GM18909 (cell line): Measurements from ENCODE around the gene GRK6.
"Not testable (repeated sequence)": the region's sequence is repeated elsewhere in the genome, so short reads cannot be mapped to it uniquely, and the experiment has no call there.

Source experiments
- ATAC-seq: cut with Tn5 transposase; IDR thresholded peaks from one replicate; pipeline ENCODE4 v1.9.1; 2021; ENCODE audit warnings: mild to moderate bottlenecking; ENCODE audit not compliant: unreplicated experiment, poor library complexity

The GRK6 gene

GRCh38 chr5:177478711-177479646 lies 52.5 kb downstream of the GRK6 start:
- ATAC-seq = no peak

DNA sequence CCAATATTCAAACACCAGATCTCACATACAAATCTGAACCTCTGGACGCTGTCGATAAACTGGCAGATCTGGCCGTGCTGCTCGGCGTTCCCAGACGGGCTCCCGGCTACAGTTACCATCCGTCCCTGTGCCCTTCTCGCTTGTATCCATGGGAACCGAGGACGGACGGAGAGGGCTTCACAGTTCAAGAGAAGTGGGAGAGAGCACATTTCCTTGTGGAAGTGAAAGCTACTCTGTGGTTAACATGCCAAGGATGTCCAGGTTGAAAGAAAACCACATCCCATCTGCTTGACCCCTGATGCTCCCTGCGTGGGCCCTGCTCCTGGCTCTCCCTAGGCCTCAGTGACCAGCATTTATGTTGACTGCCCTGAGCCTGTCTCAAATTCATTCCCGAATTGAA lies 53.3 kb downstream of the GRK6 start:
- ATAC-seq = no peak

DNA sequence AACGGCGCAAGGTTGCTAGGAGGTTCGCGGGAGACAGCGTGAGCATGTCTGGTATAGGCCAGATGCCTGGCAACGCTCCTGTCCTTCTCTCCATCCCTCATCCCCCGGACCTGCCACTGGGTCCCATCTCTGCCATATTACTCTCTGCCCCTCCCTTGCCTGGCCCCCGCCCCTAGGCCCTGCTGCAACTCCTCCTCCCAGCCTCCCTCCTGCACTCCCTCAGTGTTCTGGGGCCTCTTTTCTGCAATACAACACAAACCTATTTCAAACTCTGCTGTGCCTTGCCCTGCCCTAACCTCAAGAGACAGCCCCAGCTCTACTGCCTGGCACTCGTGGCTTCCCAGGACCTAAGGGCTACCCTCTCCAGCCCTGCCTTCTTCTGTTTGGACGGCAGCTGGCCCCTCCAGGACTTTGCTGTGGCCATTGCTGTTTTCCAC lies 55.9 kb downstream of the GRK6 start:
- no peak for ATAC-seq

GRCh38 chr5:177483042-177483441 lies 56.6 kb downstream of the GRK6 start:
- ATAC-seq = no peak

DNA sequence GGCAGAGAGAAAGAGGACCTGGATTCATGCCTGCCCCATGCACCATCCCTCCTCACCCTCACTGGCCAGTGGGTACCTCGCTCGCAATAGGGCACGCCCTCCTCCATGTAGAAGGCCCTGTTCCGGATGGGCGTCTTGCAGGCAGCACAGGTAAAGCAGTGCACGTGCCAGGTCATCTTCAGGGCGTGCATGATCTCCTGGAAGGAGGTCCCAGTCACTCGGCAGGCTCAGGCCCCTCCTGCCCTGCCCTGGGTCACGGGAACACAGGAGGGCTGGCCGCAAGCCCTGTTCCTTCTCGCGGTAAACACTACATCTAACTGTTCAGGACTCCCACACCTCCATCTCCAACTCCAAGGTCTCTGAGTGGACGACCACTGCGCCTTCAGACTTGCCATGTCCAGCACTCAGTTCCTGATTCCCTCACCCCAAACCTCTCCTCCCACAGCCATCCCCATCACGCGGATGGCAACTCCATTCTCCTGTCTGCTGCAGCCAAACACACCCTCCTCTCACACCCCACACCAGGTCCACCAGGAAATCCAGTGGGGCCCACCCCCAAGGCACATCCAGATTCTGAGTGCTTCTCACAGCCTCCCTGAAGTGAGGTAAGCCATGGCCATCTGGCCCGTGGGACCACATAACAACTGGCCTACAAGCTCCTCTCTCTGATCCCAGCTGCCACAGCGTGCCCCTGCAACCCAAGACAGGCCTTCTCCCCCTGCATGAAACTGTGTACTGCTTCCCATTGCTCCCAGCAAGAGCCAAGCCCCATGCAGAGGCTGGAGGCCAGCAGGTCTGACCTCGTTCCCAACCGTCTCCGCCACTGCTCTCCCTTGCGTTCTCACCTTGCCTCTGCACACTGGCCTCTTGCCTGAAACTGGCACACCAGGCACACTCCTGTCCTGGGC lies 57.8 kb downstream of the GRK6 start:
- ATAC-seq = no peak

- ATAC-seq = no peak
Observed at GRCh38 chr5:177484902-177485549, 58.5 kb downstream of the GRK6 start.

DNA sequence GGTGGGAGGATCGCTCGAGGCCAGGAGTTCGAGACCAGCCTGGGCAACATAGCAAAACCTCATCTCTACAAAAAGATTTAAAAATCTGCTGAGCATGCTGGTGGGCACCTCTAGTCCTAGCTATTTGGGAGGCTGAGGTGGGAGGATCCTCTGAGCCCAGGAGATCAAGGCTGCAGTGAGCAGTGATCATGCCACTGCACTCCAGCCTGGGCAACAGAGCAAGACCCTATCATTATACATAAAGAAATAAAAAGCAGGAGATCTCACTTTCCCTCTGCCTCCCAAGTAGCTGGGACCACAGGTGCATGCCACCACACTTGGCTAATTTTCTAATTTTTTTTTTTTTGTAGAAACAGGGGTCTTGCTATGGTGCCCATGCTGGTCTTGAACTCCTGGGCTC lies 59.3 kb downstream of the GRK6 start:
- ATAC-seq = not testable (repeated sequence)

DNA sequence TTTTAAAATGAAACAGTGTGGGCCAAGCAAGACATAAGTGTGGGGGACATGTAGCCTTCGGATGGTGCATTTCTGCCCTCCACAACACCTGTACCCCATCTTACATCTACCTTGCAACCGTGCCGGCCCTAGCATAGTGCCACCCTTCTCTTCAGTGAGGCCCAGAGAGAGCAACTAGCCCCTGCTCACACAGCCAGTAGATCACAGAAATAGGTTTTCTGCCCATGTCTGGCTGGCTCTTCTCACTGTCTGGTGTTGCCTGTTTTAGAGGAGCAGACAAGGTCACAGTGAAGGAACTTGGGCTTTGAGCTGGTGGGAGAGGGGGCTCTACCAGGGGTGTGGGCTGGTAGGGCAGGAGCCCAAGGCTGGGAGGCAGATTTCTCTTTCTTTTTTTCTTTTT lies 59.8 kb downstream of the GRK6 start:
- no peak for ATAC-seq

DNA sequence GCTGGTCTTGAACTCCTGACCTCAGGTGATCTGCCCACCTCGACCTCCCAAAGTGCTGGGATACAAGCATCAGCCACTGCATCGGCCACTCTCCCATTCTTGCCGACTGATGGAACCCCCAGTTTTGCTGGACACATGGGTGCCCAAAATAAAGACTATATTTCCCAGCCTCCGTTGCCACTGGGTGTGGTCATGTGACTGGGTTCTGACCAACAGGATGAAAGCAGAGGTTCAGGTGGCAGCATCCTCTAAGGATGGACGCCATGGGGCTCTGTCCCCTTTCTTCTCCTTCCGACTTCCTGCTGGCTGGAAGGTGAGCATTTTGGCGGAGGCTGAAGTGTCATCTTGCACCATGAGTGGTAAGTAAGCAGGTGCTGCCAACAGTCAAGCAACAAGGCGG lies 60.7 kb downstream of the GRK6 start:
- ATAC-seq = no peak

- ATAC-seq = no peak
Observed at GRCh38 chr5:177487975-177488374, 61.5 kb downstream of the GRK6 start.

GRCh38 chr5:177489119-177489716 lies 62.7 kb downstream of the GRK6 start:
- ATAC-seq = no peak

DNA sequence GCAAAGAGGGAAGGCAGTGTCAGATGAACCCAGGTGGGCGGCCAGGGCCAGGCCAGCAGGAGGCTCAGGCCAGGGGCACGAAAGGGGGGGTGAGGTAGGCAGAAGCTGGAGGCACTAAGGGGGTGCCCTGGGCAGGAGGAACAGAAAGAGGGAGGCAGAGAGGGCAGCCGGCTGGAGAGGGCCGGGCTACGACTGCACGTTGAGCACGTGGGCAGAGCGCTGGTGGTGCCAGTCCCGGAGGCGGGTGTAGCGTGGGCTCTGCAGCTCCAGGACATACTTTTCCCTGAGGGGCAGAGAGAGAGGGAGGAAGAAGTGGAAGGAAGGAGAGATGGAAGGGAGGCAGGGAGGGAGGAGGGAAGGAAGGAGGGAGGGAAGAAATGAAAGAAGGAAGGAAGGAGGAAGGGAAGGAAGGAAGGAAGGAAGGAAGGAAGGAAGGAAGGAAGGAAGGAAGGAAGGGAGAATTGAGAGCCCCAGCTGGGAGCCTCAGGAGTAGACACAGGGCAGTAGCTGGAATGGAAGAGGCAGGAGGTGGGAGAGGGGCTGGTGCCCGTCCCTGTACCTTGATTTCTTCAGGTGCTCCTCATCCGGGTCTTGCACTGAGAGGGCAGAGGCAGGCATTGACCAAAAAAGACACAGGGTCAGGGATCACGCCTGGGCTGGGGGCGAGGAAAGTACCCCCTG lies 64.0 kb downstream of the GRK6 start:
- no peak for ATAC-seq

DNA sequence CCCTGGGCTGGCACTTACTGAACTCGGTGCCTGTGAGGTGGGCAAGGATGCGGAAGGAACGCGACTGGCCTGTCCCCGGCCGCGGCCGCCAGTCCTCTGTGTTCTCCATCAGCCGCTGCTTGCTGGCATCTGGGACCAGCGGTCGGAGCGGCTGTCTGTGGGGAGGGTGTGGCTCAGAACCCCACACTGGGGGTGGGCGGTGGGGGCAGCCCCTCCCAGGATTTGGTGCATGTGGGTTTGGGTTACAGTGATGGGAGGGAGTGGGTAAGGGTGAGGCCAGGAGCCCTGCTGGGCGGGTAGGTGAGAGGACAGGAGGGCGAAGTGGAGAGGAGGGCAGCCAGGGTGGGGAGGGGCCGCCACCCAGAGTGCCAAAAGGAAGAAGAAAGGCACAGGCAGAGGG lies 64.5 kb downstream of the GRK6 start:
- no peak for ATAC-seq

GRCh38 chr5:177491429-177491945 lies 65.0 kb downstream of the GRK6 start:
- no peak for ATAC-seq

DNA sequence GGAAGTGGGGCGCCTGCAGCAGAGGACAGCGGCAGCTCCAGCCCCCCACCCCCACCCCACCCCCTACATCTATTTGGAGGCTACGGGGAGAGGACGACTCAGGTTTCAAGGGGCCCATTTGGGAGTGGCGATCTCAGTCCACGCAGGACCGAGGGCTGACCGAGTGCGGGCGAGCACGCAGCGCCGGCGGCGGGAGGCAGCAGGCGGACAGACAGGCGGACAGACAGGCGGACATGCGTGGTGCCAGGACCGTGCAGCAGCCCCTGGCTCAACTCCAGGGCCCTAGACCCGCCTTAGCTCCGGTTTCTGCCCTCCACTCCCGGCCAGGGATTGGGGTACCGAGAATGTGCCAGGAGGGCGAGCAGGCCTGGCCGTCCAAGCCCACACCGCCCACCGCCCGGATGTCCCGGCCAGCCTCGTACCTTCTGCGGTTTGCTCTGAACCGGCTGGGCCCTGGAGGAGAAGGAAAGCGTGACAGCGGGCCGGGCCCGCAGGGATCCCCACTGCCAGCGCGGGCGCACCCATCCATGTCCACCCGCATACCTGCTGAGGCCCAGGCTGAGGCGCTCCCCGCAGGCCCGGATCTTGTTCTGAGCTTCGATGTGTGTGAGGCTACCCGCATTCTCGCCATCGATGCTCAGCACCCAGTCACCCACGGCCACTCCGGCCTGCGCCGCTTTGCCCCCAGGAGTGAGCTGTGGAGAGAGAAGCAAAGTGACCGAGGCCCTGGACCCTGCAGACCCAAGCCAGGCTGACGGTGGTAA lies 65.7 kb downstream of the GRK6 start:
- ATAC-seq = no peak
